ENCODE measurements around the gene ZC3H12C. TPM values are rescaled to one million over a fixed set of nuclear protein-coding genes. Genes with fewer than 3 reads are reported as not detected.

The ZC3H12C gene
- total RNA-seq, 1 donor from 2014 or later = 6.3 TPM

- no peak for TF ChIP-seq CTCF (IDR thresholded peaks at IDR 0.05)
- H3K36me3 ChIP-seq = peaks cover 31 to 43% of the 10 kb centered on the region in 2 donors
- no peaks in the 10 kb centered on the region for H3K4me1 ChIP-seq
- DNase-seq (ENCODE audit: low spot score in 2 of 2) = no peak
- no peaks in the 10 kb centered on the region for H3K9me3 ChIP-seq
- H3K27me3 ChIP-seq = no peaks in the 10 kb centered on the region
- intact Hi-C loops (cut with DNase I) = no loop called here
- H3K27ac ChIP-seq = no peak overlapping the region
- H3K4me3 ChIP-seq = no peak overlapping the region
These were observed 66.3 kb downstream of the ZC3H12C start for GRCh38 chr11:110159476-110159875.

- DNase-seq (ENCODE audit: low spot score in 2 of 2) = no peak
- Histone ChIP-seq H3K27me3 (no peaks in the 10 kb centered on the region), H3K27ac (no peak overlapping the region), H3K4me1 (no peaks in the 10 kb centered on the region), H3K36me3 (peaks cover 36 to 49% of the 10 kb centered on the region in 2 donors), H3K9me3 (no peaks in the 10 kb centered on the region), H3K4me3 (no peak overlapping the region)
- intact Hi-C loops (cut with DNase I) = no loop called here
- TF ChIP-seq CTCF (IDR thresholded peaks at IDR 0.05) = no peak
These were observed 66.8 kb downstream of the ZC3H12C start for GRCh38 chr11:110160016-110160415.

GRCh38 chr11:110160437-110160836, 67.2 kb downstream of the ZC3H12C start:
- intact Hi-C loops (cut with DNase I) = no loop called here
- Histone ChIP-seq H3K36me3 (peaks cover 38 to 53% of the 10 kb centered on the region in 2 donors), H3K4me3 (no peak overlapping the region), H3K4me1 (no peaks in the 10 kb centered on the region), H3K9me3 (no peaks in the 10 kb centered on the region), H3K27me3 (no peaks in the 10 kb centered on the region), H3K27ac (no peak overlapping the region)
- DNase-seq (ENCODE audit: low spot score in 2 of 2) = no peak
- TF ChIP-seq CTCF (IDR thresholded peaks at IDR 0.05) = no peak

GRCh38 chr11:110161061-110161460, 67.9 kb downstream of the ZC3H12C start:
- intact Hi-C loops (cut with DNase I) = no loop called here
- H3K4me1 ChIP-seq = no peaks in the 10 kb centered on the region
- H3K27me3 ChIP-seq = no peaks in the 10 kb centered on the region
- H3K4me3 ChIP-seq = no peak overlapping the region
- H3K36me3 ChIP-seq = peaks cover 39 to 55% of the 10 kb centered on the region in 2 donors
- DNase-seq (ENCODE audit: low spot score in 2 of 2) = no peak
- TF ChIP-seq CTCF (IDR thresholded peaks at IDR 0.05) = no peak
- no peak overlapping the region for H3K27ac ChIP-seq
- H3K9me3 ChIP-seq = no peaks in the 10 kb centered on the region

DNA sequence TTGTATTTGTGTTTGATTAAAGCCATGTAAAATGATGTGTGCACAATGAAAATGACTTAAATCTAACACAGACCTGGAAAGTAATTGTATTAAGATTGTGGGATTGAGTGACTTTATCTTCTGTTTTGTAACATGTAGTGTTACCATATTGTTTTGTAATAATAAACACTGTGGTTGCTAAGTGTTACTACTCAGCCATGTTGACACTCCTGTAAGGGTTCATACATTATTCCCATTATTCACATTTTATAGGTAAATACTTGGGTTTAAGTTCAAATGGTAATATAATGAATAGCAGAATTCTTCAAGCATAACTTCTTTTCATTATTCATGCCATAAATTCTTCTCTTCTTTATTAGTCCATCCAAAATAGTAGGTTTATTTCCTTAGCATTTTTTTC, 69.0 kb downstream of the ZC3H12C start:
- H3K4me3 ChIP-seq = no peak overlapping the region
- no peaks in the 10 kb centered on the region for H3K9me3 ChIP-seq
- intact Hi-C loops (cut with DNase I) = no loop called here
- H3K36me3 ChIP-seq = peaks cover 39 to 55% of the 10 kb centered on the region in 2 donors
- H3K27me3 ChIP-seq = no peaks in the 10 kb centered on the region
- DNase-seq (ENCODE audit: low spot score in 2 of 2) = no peak
- TF ChIP-seq CTCF (IDR thresholded peaks at IDR 0.05) = no peak
- H3K4me1 ChIP-seq = no peaks in the 10 kb centered on the region
- H3K27ac ChIP-seq = no peak overlapping the region
